ENCODE results near the gene ST8SIA5. TPM values are rescaled to one million over a fixed set of nuclear protein-coding genes. Genes with fewer than 3 reads are reported as not detected.

The ST8SIA5 gene
- total and polyA plus RNA-seq, 2 donors (not counting 3 experiments of a cell fraction or from before 2014, with no cell fraction given), result 0.25 to 0.62 TPM

- ChIA-PET POLR2A (no interaction called here), CTCF (no interaction called here)
- TF ChIP-seq JUN (IDR thresholded peaks at IDR 0.05; ENCODE audit: borderline replicate concordance, insufficient read depth, insufficient read length, low read depth), result no peak
- Histone ChIP-seq H3K79me2 (ENCODE audit: control insufficient read depth, insufficient read depth, low read length) (no peaks in the 10 kb centered on the region), H3K9me3 (replicated peaks; ENCODE audit: control insufficient read depth, insufficient read depth, low read length) (no peaks in the 10 kb centered on the region), H3K4me1 (ENCODE audit: control insufficient read depth, extremely low read depth, insufficient read depth, low read length) (peaks cover 4% of the 10 kb centered on the region), H3K4me3 (replicated peaks in 1 of 3; ENCODE audit: insufficient read depth in 1 of 3, low read depth in 1 of 3, low read length in 3 of 3) (no peak overlapping the region), H2AFZ (ENCODE audit: low read depth, low read length) (no peak overlapping the region), H3K4me2 (ENCODE audit: insufficient read depth, low read length) (no peak overlapping the region), H3K9me1 (replicated peaks; ENCODE audit: control insufficient read depth, extremely low read depth, insufficient read depth, low read length) (no peaks in the 10 kb centered on the region), H3K9ac (replicated peaks; ENCODE audit: extremely low read depth, insufficient read depth, low read length) (no peak overlapping the region), H3K27ac (ENCODE audit: insufficient read depth, low read depth, low read length) (no peak overlapping the region), H3K27me3 (ENCODE audit: control insufficient read depth in 2 of 2, insufficient read depth in 2 of 2, low read length in 2 of 2) (peaks cover 41 to 51% of the 10 kb centered on the region in 2 experiments), H3K36me3 (ENCODE audit: control insufficient read depth in 2 of 2, extremely low read depth in 1 of 2, insufficient read depth in 2 of 2, low read length in 2 of 2) (no peaks in the 10 kb centered on the region), H4K20me1 (replicated peaks; ENCODE audit: control insufficient read depth, extremely low read depth, insufficient read depth, low read length) (no peaks in the 10 kb centered on the region)
- no TSS peak for BruUV-seq (replicated peaks)
- intact Hi-C loops (cut with micrococcal nuclease), result no loop called here
- no peak for FAIRE-seq
- dilution Hi-C loops (cut with MboI; ENCODE audit: extremely low pct_ligation_motif_present, low sequenced_read_pairs), result no loop called here
- DNase-seq (ENCODE audit: low read depth, low spot score), result no peak
These were observed 4.4 kb upstream of the ST8SIA5 start for GRCh38 chr18:46761059-46761769.

- TF ChIP-seq EZH2 (IDR thresholded peaks at IDR 0.05; ENCODE audit: borderline replicate concordance, low read depth, low read length, severe bottlenecking), result no peak
- no peak for TF ChIP-seq MAX (IDR thresholded peaks at IDR 0.05; ENCODE audit: insufficient read depth, insufficient read length)
- no peak for TF ChIP-seq GATA2 (IDR thresholded peaks at IDR 0.05; ENCODE audit: insufficient read depth, insufficient read length, low read depth, low read length)
- no peak for TF ChIP-seq CTCF (IDR thresholded peaks at IDR 0.05; ENCODE audit: extremely low read depth in 1 of 2, insufficient read depth in 1 of 2, low read depth in 1 of 2, low read length in 2 of 2)
- ChIA-PET POLR2A (no interaction called here), CTCF (no interaction called here)
- intact Hi-C loops (cut with micrococcal nuclease) (no loop called here), dilution Hi-C loops (cut with MboI; ENCODE audit: extremely low pct_ligation_motif_present, low sequenced_read_pairs) (no loop called here)
- Histone ChIP-seq H2AFZ (ENCODE audit: low read depth, low read length) (no peak overlapping the region), H3K4me1 (ENCODE audit: control insufficient read depth, extremely low read depth, insufficient read depth, low read length) (peaks cover 4% of the 10 kb centered on the region), H3K36me3 (ENCODE audit: control insufficient read depth in 2 of 2, extremely low read depth in 1 of 2, insufficient read depth in 2 of 2, low read length in 2 of 2) (no peaks in the 10 kb centered on the region), H4K20me1 (replicated peaks; ENCODE audit: control insufficient read depth, extremely low read depth, insufficient read depth, low read length) (no peaks in the 10 kb centered on the region), H3K79me2 (ENCODE audit: control insufficient read depth, insufficient read depth, low read length) (no peaks in the 10 kb centered on the region), H3K9me3 (replicated peaks; ENCODE audit: control insufficient read depth, insufficient read depth, low read length) (no peaks in the 10 kb centered on the region), H3K4me2 (ENCODE audit: insufficient read depth, low read length) (no peak overlapping the region), H3K27ac (ENCODE audit: insufficient read depth, low read depth, low read length) (no peak overlapping the region), H3K4me3 (replicated peaks in 1 of 3; ENCODE audit: insufficient read depth in 1 of 3, low read depth in 1 of 3, low read length in 3 of 3) (no peak overlapping the region), H3K9ac (replicated peaks; ENCODE audit: extremely low read depth, insufficient read depth, low read length) (no peak overlapping the region), H3K9me1 (replicated peaks; ENCODE audit: control insufficient read depth, extremely low read depth, insufficient read depth, low read length) (no peaks in the 10 kb centered on the region), H3K27me3 (ENCODE audit: control insufficient read depth in 2 of 2, insufficient read depth in 2 of 2, low read length in 2 of 2) (peaks cover 54 to 64% of the 10 kb centered on the region in 2 experiments)
- no TSS peak for BruUV-seq (replicated peaks)
- FAIRE-seq (no peak), DNase-seq (ENCODE audit: low read depth, low spot score) (no peak)
These were observed 3.0 kb upstream of the ST8SIA5 start for GRCh38 chr18:46759890-46760289.

Data from endothelial cell of umbilical vein (primary cell).